GM10266 (cell line): ENCODE data around the gene RNF212.

Source experiments
- DNase-seq: peaks from one replicate; pipeline ENCODE4 v3.0.0; 2012; ENCODE audit errors: extremely low spot score
- CTCF ChIP-seq: IDR thresholded peaks from 2 replicates; pipeline ENCODE4 v1.5.1; 2012; ENCODE audit warnings: mild to moderate bottlenecking, low read depth; ENCODE audit not compliant: control insufficient read depth, insufficient read depth; ENCODE audit errors: missing control alignments

The RNF212 gene

GRCh38 chr4:1045595-1046201, 67.7 kb downstream of the RNF212 start:
- TF ChIP-seq CTCF = no peak
- no peak for DNase-seq

- no peak for TF ChIP-seq CTCF
Observed at GRCh38 chr4:1045193-1045594, 68.2 kb downstream of the RNF212 start.

GRCh38 chr4:1044469-1045192, 68.7 kb downstream of the RNF212 start:
- DNase-seq = no peak
- TF ChIP-seq CTCF = no peak

More at GRCh38 chr4:1045193-1045594, 68.2 kb downstream of the RNF212 start:
- no peak for DNase-seq

- DNase-seq = no peak
- no peak for TF ChIP-seq CTCF
Observed at GRCh38 chr4:1043651-1044468, 69.5 kb downstream of the RNF212 start.

- no peak for TF ChIP-seq CTCF
- no peak for DNase-seq
Observed at GRCh38 chr4:1043162-1043561, 70.2 kb downstream of the RNF212 start.

GRCh38 chr4:1042352-1043055, 70.9 kb downstream of the RNF212 start:
- TF ChIP-seq CTCF = no peak
- DNase-seq = no peak
